Sigmoid colon (tissue), 7 donors: ENCODE results near the gene DHRS11. TPM values are rescaled to one million over a fixed set of nuclear protein-coding genes. Genes with fewer than 3 reads are reported as not detected.

Experiments
- DNase-seq: peaks from one replicate; pipeline ENCODE4 v3.0.0-alpha.2; 2019
- H3K27ac ChIP-seq, 4 donors: fragments of 200-600 bp; sonication (generic); one replicate each; pipeline ENCODE4 v1.5.1; 2016 to 2019; ENCODE audit warnings: mild to moderate bottlenecking in 1 of 4
- H3K27me3 ChIP-seq, 3 donors: fragments of 200-600 bp; sonication (generic); one replicate each; pipeline ENCODE4 v1.5.1; 2019; ENCODE audit warnings: mild to moderate bottlenecking in 1 of 3
- H3K36me3 ChIP-seq, 4 donors: fragments of 200-600 bp; sonication (generic); one replicate each; pipeline ENCODE4 v1.5.1; 2016 to 2019
- H3K4me1 ChIP-seq, 4 donors: fragments of 200-600 bp; sonication (generic); one replicate each; pipeline ENCODE4 v1.5.1; 2017 to 2019
- H3K4me3 ChIP-seq, 4 donors: fragments of 200-600 bp; sonication (generic); one replicate each; pipeline ENCODE4 v1.5.1; 2017 to 2019; ENCODE audit warnings: mild to moderate bottlenecking in 2 of 4, moderate library complexity in 1 of 4
- H3K9me3 ChIP-seq, 4 donors: fragments of 200-600 bp in 3 of 4; sonication (generic) in 3 of 4; one replicate each; pipeline versions ENCODE4 v1.5.1 to v1.6.1; 2013 to 2019
- EP300 ChIP-seq, 4 donors: sonication (generic); formaldehyde crosslinking; IDR thresholded peaks; one replicate each; pipeline ENCODE4 v1.6.1; 2017; ENCODE audit warnings: antibody characterized with exemption in 4 of 4
- POLR2A ChIP-seq, 2 donors: fragments of 450-650 bp; IDR thresholded peaks; one replicate each; pipeline ENCODE4 v1.6.1; 2016; ENCODE audit warnings: antibody characterized with exemption in 2 of 2, mild to moderate bottlenecking in 2 of 2, moderate library complexity in 2 of 2
- POLR2AphosphoS5 ChIP-seq, 4 donors: sonication (generic); formaldehyde crosslinking; IDR thresholded peaks; one replicate each; pipeline ENCODE4 v1.6.1; 2017; ENCODE audit warnings: antibody characterized with exemption in 4 of 4
- WGBS, 2 donors: extraction: QIAGEN DNeasy Blood & Tissue Kit; methylation state at CpG; one replicate each; pipeline ENCODE4 v1.1.7; 2013; 5-methylcytosine and 5-hydroxymethylcytosine counted together
- intact Hi-C: fragments of 100-400 bp; cut with DNase I; formaldehyde crosslinking; loops from one replicate; pipeline ENCODE4 v1.15.1; 2023
- polyA plus RNA-seq, 3 donors: library from polyadenylated mRNA; stranded (reverse); fragments of 200-250 nt; gene quantifications; one replicate each; pipeline ENCODE4 v1.2.3, GENCODE V29; 2013
- total RNA-seq, 4 donors: library from RNA; depleted of rRNA; stranded (reverse); fragments of >200 nt; gene quantifications; one replicate each; pipeline ENCODE4 v1.1.0, GENCODE V29; 2016
- TF ChIP-seq, protein P1 (sequence below), 4 experiments: fragments of 450-650 bp in 3 of 4; fragments of 200-600 bp in 1 of 4; IDR thresholded peaks; one replicate each; pipeline ENCODE4 v1.5.1; 2016 to 2019; ENCODE audit warnings: antibody characterized with exemption in 4 of 4, mild to moderate bottlenecking in 3 of 4, moderate library complexity in 2 of 4
- donor health status: healthy with polysubstance abuse.
- donor health status: Bipolar disorder and iron deficiency.
- donor health status: healthy.

DHRS11 gene
- total and polyA plus RNA-seq, 7 donors, result 4.3 to 239 (median 8.9) TPM

DNA sequence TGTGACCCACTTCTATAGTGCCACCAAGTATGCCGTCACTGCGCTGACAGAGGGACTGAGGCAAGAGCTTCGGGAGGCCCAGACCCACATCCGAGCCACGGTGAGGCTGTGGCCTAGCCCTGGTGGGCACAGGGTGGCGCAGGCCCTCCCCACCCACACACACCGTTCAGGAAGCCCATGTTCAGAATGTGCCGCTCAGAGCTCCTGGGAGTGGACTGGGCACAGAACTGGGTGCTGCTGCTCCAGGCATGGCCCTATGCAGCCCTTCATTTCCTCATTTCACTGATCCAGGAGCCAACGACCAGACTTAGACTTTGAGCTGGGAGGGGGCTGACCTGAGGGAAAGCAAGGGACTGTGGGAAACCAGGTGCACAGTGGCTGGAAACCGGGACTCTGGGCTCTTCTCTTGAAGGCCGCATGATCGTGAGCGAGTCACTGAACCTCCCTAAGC lies 7.3 kb downstream of the DHRS11 start:
- no peak for DNase-seq
- WGBS, 2 donors, result 36 to 80% methylated on average over 13 of the region's 13 CpGs
- H3K4me1 ChIP-seq, result peaks cover 0 to 29% (median 19%) of the 10 kb centered on the region in 4 donors

DNA sequence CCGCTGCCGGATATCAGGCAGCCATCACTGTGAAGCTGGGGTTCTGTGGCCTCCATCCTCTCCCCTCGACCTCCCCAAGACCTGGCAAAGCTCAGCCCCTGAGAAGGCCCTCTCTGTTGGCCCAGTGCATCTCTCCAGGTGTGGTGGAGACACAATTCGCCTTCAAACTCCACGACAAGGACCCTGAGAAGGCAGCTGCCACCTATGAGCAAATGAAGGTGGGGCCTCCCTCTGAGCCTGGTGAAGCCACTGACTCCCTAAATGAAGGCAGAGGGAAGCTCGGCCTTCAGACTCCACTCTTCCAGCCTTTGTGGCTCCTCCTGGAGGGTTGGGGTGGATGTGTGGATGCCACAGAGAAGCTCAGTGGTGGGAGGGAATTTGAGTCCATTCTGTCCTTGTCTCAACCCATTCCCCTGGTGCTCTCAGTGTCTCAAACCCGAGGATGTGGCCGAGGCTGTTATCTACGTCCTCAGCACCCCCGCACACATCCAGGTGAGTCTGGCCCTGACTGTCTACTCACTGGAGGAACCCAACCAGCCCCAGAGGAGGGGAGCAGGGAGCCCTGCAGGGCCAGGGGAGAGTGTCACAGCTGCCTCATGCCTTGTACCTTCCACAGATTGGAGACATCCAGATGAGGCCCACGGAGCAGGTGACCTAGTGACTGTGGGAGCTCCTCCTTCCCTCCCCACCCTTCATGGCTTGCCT lies 8.0 kb downstream of the DHRS11 start:
- no peak for DNase-seq
- TF ChIP-seq EP300 (IDR thresholded peaks at IDR 0.05), result no peak
- TF ChIP-seq POLR2A (IDR thresholded peaks at IDR 0.05), result no peak
- TF ChIP-seq, protein P1, sequence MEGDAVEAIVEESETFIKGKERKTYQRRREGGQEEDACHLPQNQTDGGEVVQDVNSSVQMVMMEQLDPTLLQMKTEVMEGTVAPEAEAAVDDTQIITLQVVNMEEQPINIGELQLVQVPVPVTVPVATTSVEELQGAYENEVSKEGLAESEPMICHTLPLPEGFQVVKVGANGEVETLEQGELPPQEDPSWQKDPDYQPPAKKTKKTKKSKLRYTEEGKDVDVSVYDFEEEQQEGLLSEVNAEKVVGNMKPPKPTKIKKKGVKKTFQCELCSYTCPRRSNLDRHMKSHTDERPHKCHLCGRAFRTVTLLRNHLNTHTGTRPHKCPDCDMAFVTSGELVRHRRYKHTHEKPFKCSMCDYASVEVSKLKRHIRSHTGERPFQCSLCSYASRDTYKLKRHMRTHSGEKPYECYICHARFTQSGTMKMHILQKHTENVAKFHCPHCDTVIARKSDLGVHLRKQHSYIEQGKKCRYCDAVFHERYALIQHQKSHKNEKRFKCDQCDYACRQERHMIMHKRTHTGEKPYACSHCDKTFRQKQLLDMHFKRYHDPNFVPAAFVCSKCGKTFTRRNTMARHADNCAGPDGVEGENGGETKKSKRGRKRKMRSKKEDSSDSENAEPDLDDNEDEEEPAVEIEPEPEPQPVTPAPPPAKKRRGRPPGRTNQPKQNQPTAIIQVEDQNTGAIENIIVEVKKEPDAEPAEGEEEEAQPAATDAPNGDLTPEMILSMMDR (IDR thresholded peaks at IDR 0.05), result no peak
- TF ChIP-seq POLR2AphosphoS5 (IDR thresholded peaks at IDR 0.05), result no peak
- H3K36me3 ChIP-seq, result peaks cover 0 to 4% (median 0%) of the 10 kb centered on the region in 4 donors

More for the DNA sequence above, 7.3 kb downstream of the DHRS11 start:
- Histone ChIP-seq H3K9me3 (no peaks in the 10 kb centered on the region), H3K4me3 (no peak overlapping the region), H3K36me3 (peaks cover 0 to 4% (median 0%) of the 10 kb centered on the region in 4 donors), H3K27ac (no peak overlapping the region), H3K27me3 (no peaks in the 10 kb centered on the region)
- intact Hi-C loops, result loop anchor here (10.0 kb wide), 1 partner anchor 114 kb away; the partner anchor contains the start of gene ZNHIT3
- TF ChIP-seq POLR2AphosphoS5 (IDR thresholded peaks at IDR 0.05) (no peak), POLR2A (IDR thresholded peaks at IDR 0.05) (no peak)
- TF ChIP-seq, protein P1 (IDR thresholded peaks at IDR 0.05), result no peak

DNA sequence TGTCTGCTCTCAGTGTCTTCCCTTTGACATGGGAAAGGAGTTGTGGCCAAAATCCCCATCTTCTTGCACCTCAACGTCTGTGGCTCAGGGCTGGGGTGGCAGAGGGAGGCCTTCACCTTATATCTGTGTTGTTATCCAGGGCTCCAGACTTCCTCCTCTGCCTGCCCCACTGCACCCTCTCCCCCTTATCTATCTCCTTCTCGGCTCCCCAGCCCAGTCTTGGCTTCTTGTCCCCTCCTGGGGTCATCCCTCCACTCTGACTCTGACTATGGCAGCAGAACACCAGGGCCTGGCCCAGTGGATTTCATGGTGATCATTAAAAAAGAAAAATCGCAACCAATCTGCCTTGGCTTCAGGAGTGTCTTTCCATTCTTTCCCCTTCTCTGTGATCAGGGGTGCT lies 8.8 kb downstream of the DHRS11 start:
- Histone ChIP-seq H3K27ac (peak overlapping the region; percentile 80 to 89 (median 83)), H3K4me3 (peak overlapping the region in 2 of 4 donors; percentile 68 to 97), H3K27me3 (no peaks in the 10 kb centered on the region), H3K9me3 (no peaks in the 10 kb centered on the region), H3K36me3 (peaks cover 0 to 4% (median 0%) of the 10 kb centered on the region in 4 donors), H3K4me1 (peaks cover 0 to 29% (median 19%) of the 10 kb centered on the region in 4 donors)
- DNase-seq, result no peak
- intact Hi-C loops, result loop anchor here (2.0 to 10.0 kb wide), 4 partner anchors 56 to 754 kb away; partner anchors contain the start of gene GGNBP2
- 61 to 72% methylated on average over 3 of the region's 3 CpGs for WGBS, 2 donors
- TF ChIP-seq POLR2AphosphoS5 (IDR thresholded peaks at IDR 0.05), result no peak
- no peak for TF ChIP-seq EP300 (IDR thresholded peaks at IDR 0.05)
- TF ChIP-seq, protein P1 (IDR thresholded peaks at IDR 0.05), result no peak
- no peak for TF ChIP-seq POLR2A (IDR thresholded peaks at IDR 0.05)

More for the DNA sequence above, 8.0 kb downstream of the DHRS11 start:
- no peaks in the 10 kb centered on the region for H3K9me3 ChIP-seq
- no peaks in the 10 kb centered on the region for H3K27me3 ChIP-seq
- intact Hi-C loops, result loop anchor here (2.0 to 10.0 kb wide), 5 partner anchors 55 to 755 kb away; partner anchors contain the start of genes GGNBP2 and ZNHIT3
- no peak overlapping the region for H3K4me3 ChIP-seq
- WGBS, 2 donors, result 87 to 93% methylated on average over 11 of the region's 11 CpGs
- peaks cover 0 to 29% (median 19%) of the 10 kb centered on the region in 4 donors for H3K4me1 ChIP-seq
- no peak overlapping the region for H3K27ac ChIP-seq

DNA sequence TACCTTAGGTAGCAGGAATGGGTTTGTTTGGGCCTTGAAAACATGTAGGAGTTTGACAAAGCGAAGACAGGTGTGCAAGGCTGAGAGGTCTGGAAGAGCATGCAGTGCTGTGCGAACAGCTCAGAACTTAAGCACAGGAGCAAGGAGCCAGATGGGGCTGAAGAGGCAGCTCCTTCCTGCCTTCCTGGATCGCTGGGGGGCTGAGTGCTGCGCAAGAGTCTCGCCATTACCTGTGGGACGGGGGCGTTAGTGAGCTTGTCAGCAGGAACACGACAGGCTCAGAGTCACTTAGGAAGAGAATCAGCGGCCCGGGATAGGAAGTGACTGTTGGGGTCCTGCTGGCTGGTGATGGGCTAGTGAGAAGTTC lies 9.2 kb downstream of the DHRS11 start:
- 16 to 34% methylated on average over 10 of the region's 10 CpGs for WGBS, 2 donors
- no peaks in the 10 kb centered on the region for H3K27me3 ChIP-seq
- intact Hi-C loops, result loop anchor here (2.0 to 10.0 kb wide), 4 partner anchors 56 to 754 kb away; partner anchors contain the start of gene GGNBP2
- DNase-seq, result no peak
- peaks cover 0 to 4% (median 0%) of the 10 kb centered on the region in 4 donors for H3K36me3 ChIP-seq
- H3K4me3 ChIP-seq, result peak overlapping the region; percentile 68 to 97 (median 84)
- peak overlapping the region; percentile 80 to 89 (median 83) for H3K27ac ChIP-seq
- no peak for TF ChIP-seq EP300 (IDR thresholded peaks at IDR 0.05)
- no peak for TF ChIP-seq POLR2A (IDR thresholded peaks at IDR 0.05)
- TF ChIP-seq POLR2AphosphoS5 (IDR thresholded peaks at IDR 0.05), result no peak
- TF ChIP-seq, protein P1 (IDR thresholded peaks at IDR 0.05), result no peak
- peaks cover 0 to 29% (median 19%) of the 10 kb centered on the region in 4 donors for H3K4me1 ChIP-seq
- H3K9me3 ChIP-seq, result no peaks in the 10 kb centered on the region
